K562 (cell line): ENCODE data around the gene FZD1. TPM values are rescaled to one million over a fixed set of nuclear protein-coding genes. Genes with fewer than 3 reads are reported as not detected.

ENCODE experiments used
- BRD9 ChIP-seq: fragments of 450-650 bp; IDR thresholded peaks from 2 replicates; pipeline ENCODE4 v1.6.1; 2018; ENCODE audit warnings: low read depth; ENCODE audit not compliant: partially characterized antibody
- CBX8 ChIP-seq: fragments of 200-600 bp; sonication (generic); IDR thresholded peaks from 2 replicates; pipeline ENCODE4 v1.6.1; 2012; ENCODE audit warnings: borderline replicate concordance, mixed run types, low read depth, mild to moderate bottlenecking, moderate library complexity, mixed read lengths, low read length, control low read depth, inconsistent platforms; ENCODE audit not compliant: poor library complexity, severe bottlenecking; ENCODE audit errors: extremely low read depth
- DNMT1 ChIP-seq: fragments of 450-650 bp; IDR thresholded peaks from 2 replicates; pipeline ENCODE4 v1.6.1; 2016; ENCODE audit warnings: antibody characterized with exemption, mild to moderate bottlenecking
- FOSL1 ChIP-seq: fragments of 200-800 bp; sonication (Bioruptor generic); conservative IDR thresholded peaks from 2 replicates; pipeline ENCODE4 v1.6.1; 2016; ENCODE audit warnings: missing genetic modification characterization, missing compliant biosample characterization
- GATA2 ChIP-seq: sonication (generic); formaldehyde crosslinking; IDR thresholded peaks from 2 replicates; pipeline ENCODE4 v1.4.0; 2020; ENCODE audit warnings: mild to moderate bottlenecking, missing genetic modification reagents
- HCFC1 ChIP-seq: IDR thresholded peaks from 2 replicates; pipeline ENCODE4 v1.6.1; 2012; ENCODE audit warnings: low read depth, low read length, improper control_type of control experiment
- HDAC1 ChIP-seq, 2 experiments: fragments of 450-650 bp; IDR thresholded peaks; 2 replicates each; pipeline ENCODE4 v1.6.1; 2016 to 2017; ENCODE audit warnings: inconsistent platforms in 1 of 2, mild to moderate bottlenecking in 1 of 2, moderate library complexity in 1 of 2
- LCOR ChIP-seq: sonication (generic); formaldehyde crosslinking; IDR thresholded peaks from 2 replicates; pipeline ENCODE4 v1.8.0; 2022; ENCODE audit warnings: mild to moderate bottlenecking, missing genetic modification reagents
- MBD1 ChIP-seq: fragments of 250-450 bp; sonication (Bioruptor Pico); IDR thresholded peaks from 2 replicates; pipeline ENCODE4 v1.8.0; 2022; ENCODE audit warnings: inconsistent platforms
- MNT ChIP-seq, 2 experiments: fragments of 450-650 bp; conservative IDR thresholded peaks; 2 replicates each; pipeline ENCODE4 v1.6.1; 2017; ENCODE audit warnings: mild to moderate bottlenecking in 2 of 2, moderate library complexity in 2 of 2
- NFE2L1 ChIP-seq: fragments of 450-650 bp; IDR thresholded peaks from 2 replicates; pipeline ENCODE4 v1.6.1; 2016; ENCODE audit warnings: missing genetic modification characterization, low read depth, mild to moderate bottlenecking, missing compliant biosample characterization, moderate library complexity, borderline replicate concordance
- NFRKB ChIP-seq: fragments of 450-650 bp; IDR thresholded peaks from 2 replicates; pipeline ENCODE4 v1.6.1; 2016; ENCODE audit warnings: low read depth
- POLR3A ChIP-seq: IDR thresholded peaks from 2 replicates; pipeline ENCODE4 v1.6.1; 2011; ENCODE audit warnings: borderline replicate concordance, mild to moderate bottlenecking, moderate library complexity; ENCODE audit not compliant: insufficient read length, insufficient read depth; ENCODE audit errors: extremely low read depth
- PRDM10 ChIP-seq: fragments of 450-650 bp; IDR thresholded peaks from 2 replicates; pipeline ENCODE4 v1.6.1; 2018; ENCODE audit not compliant: partially characterized antibody
- RUNX1 ChIP-seq: sonication (generic); IDR thresholded peaks from 2 replicates; pipeline ENCODE4 v1.6.1; 2016; ENCODE audit warnings: antibody characterized with exemption, low read depth
- SAFB2 ChIP-seq: fragments of 200-400 bp; formaldehyde crosslinking; IDR thresholded peaks from 2 replicates; pipeline ENCODE4 v1.6.1; 2018; ENCODE audit warnings: borderline replicate concordance, low read length, low read depth, moderate library complexity; ENCODE audit not compliant: severe bottlenecking
- STAT5B ChIP-seq: fragments of 250-450 bp; sonication (Bioruptor Pico); IDR thresholded peaks from 2 replicates; pipeline ENCODE4 v1.8.0; 2021; ENCODE audit warnings: mild to moderate bottlenecking, inconsistent platforms
- ZC3H8 ChIP-seq: fragments of 450-650 bp; IDR thresholded peaks from 2 replicates; pipeline ENCODE4 v1.6.1; 2017
- ZNF217 ChIP-seq: sonication (generic); formaldehyde crosslinking; IDR thresholded peaks from 2 replicates; pipeline ENCODE4 v1.8.0; 2022; ENCODE audit warnings: mild to moderate bottlenecking, missing genetic modification reagents
- polyA plus RNA-seq, 8 experiments: library from polyadenylated mRNA; depleted of rRNA in 4 of 8; stranded (reverse) in 5 of 8; unstranded in 3 of 8; fragments of >200 nt; fragmentation: Nextera tagmentation in 2 of 8; fragmentation: Illumina TruSeq in 1 of 8; extraction: Ambion mirVana in 2 of 8; extraction: Trizol in 1 of 8; gene quantifications; 2 replicates each; pipeline versions ENCODE4 v1.2.1 to v1.2.3, GENCODE V29; 2011 to 2014; ENCODE audit warnings: inconsistent platforms in 1 of 8, missing spikeins in 1 of 8
- total RNA-seq, 7 experiments: library from RNA; depleted of rRNA in 6 of 7; stranded (reverse); fragments of >200 nt in 6 of 7; fragmentation: Illumina TruSeq in 2 of 7; extraction: Trizol in 2 of 7; gene quantifications; 2 replicates each; pipeline versions ENCODE4 v1.2.1 to v1.2.3, GENCODE V29; 2011 to 2021; ENCODE audit warnings: low replicate concordance in 1 of 7

FZD1 gene
- total and polyA plus RNA-seq, 9 of the 15 experiments (the other 6 are each of a cell fraction or from before 2014, with no cell fraction given), result 0.25 to 5.1 (median 1.8) TPM

- TF ChIP-seq PRDM10, result peak; percentile 34
- no peak for TF ChIP-seq CBX8
- no peak for TF ChIP-seq MBD1 (CRISPR knock-in tag)
- peak; percentile 18; the same call in 1 of the 2 replicates for TF ChIP-seq NFRKB
- 0 out of 2 replicates have a peak, but pooled peaks have one; percentile 24 for TF ChIP-seq FOSL1 (tag)
- peak; percentile 81 to 89 for TF ChIP-seq MNT (conservative IDR thresholded peaks at IDR 0.05)
- no peak for TF ChIP-seq NFE2L1 (tag)
- peak; percentile 97 for TF ChIP-seq LCOR (CRISPR knock-in tag)
- peak; percentile 63 for TF ChIP-seq HCFC1
- TF ChIP-seq HDAC1 (IDR thresholded peaks at IDR 0.05), result peak; percentile 39 to 56; a peak in 3 of 4 replicates
- TF ChIP-seq RUNX1, result peak; percentile 87; the same call in 1 of the 2 replicates
- TF ChIP-seq POLR3A, result no peak
- TF ChIP-seq DNMT1, result no peak
- no peak for TF ChIP-seq STAT5B
- no peak for TF ChIP-seq SAFB2
- no peak; the same call in 1 of the 2 replicates for TF ChIP-seq ZC3H8
- TF ChIP-seq GATA2, result no peak
- no peak for TF ChIP-seq ZNF217 (CRISPR knock-in tag)
- no peak for TF ChIP-seq BRD9
These were observed at the start of gene FZD1 (continued) for GRCh38 chr7:91264046-91264923.
